Fibroblast of villous mesenchyme (primary cell): ENCODE results near the gene NECTIN1. TPM values are rescaled to one million over a fixed set of nuclear protein-coding genes. Genes with fewer than 3 reads are reported as not detected.
"Not testable (repeated sequence)": the region's sequence is repeated elsewhere in the genome, so short reads cannot be mapped to it uniquely, and the experiment has no call there.

ENCODE experiments used
- DNase-seq: peaks from one replicate; pipeline ENCODE4 v3.0.0-alpha.2; 2010; ENCODE audit warnings: low read depth
- H3K4me3 ChIP-seq: 2 replicates; pipeline ENCODE4 v1.5.1; 2011; ENCODE audit warnings: low read depth, mild to moderate bottlenecking, low read length
- CTCF ChIP-seq: IDR thresholded peaks from 2 replicates; pipeline ENCODE4 v1.5.1; 2012; ENCODE audit warnings: low read depth, mild to moderate bottlenecking, low read length; ENCODE audit not compliant: insufficient read depth
- total RNA-seq: library from RNA; depleted of rRNA; stranded (reverse); fragments of >200 nt; gene quantifications from 2 replicates; pipeline ENCODE4 v1.2.3, GENCODE V29; 2012

NECTIN1 gene
- total RNA-seq, 1 donor, result 3.9 TPM

GRCh38 chr11:119608781-119609180 lies 120.2 kb downstream of the NECTIN1 start:
- no peak for TF ChIP-seq CTCF
- no peak for DNase-seq

GRCh38 chr11:119608201-119608600 lies 120.8 kb downstream of the NECTIN1 start:
- DNase-seq, result no peak
- TF ChIP-seq CTCF, result no peak
- no peak overlapping the region for H3K4me3 ChIP-seq

More at GRCh38 chr11:119608781-119609180, 120.2 kb downstream of the NECTIN1 start:
- H3K4me3 ChIP-seq, result no peak overlapping the region

- no peak for TF ChIP-seq CTCF
- DNase-seq, result no peak
- no peak overlapping the region for H3K4me3 ChIP-seq
Observed at GRCh38 chr11:119607726-119608125, 121.3 kb downstream of the NECTIN1 start.

GRCh38 chr11:119605137-119605665 lies 123.8 kb downstream of the NECTIN1 start:
- no peak for DNase-seq
- TF ChIP-seq CTCF, result no peak
- no peak overlapping the region for H3K4me3 ChIP-seq

- DNase-seq, result no peak
- TF ChIP-seq CTCF, result peak; percentile 7
- no peak overlapping the region for H3K4me3 ChIP-seq
Observed at GRCh38 chr11:119602745-119603373, 126.1 kb downstream of the NECTIN1 start.

- no peak for TF ChIP-seq CTCF
- DNase-seq, result no peak
- H3K4me3 ChIP-seq, result no peak overlapping the region
Observed at GRCh38 chr11:119599864-119600541, 129.0 kb downstream of the NECTIN1 start.

- not testable (repeated sequence) for DNase-seq, H3K4me3 ChIP-seq
Observed at GRCh38 chr11:119595941-119596340, 133.1 kb downstream of the NECTIN1 start.
